Central memory CD4-positive, alpha-beta T cell (primary cell): Measurements from ENCODE around the gene SLC39A11.
"Not testable (repeated sequence)": the region's sequence is repeated elsewhere in the genome, so short reads cannot be mapped to it uniquely, and the experiment has no call there.

Source experiments
- DNase-seq: peaks from one replicate; pipeline ENCODE4 v3.0.0; 2022

The SLC39A11 gene

DNA sequence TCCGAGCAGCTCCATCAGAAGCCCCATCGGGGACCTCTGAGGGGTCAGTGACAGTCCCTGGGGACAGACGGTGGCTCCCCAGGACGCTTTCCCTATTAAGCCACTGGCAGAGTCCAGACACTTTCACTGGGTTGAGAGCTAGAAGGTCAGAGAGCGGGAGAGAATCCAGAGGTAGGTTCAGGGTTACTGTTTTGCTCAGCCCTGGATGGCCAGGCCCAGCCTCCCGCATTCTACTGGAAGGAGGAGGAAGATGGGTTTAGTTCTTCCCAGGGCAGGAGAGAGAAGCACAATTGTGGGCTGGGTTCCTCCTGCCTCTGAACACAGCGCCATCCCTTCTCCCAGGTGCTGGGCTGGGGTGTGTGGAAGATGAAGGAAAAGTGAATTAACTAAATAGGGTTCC, 452.8 kb downstream of the SLC39A11 start:
- DNase-seq = no peak

DNA sequence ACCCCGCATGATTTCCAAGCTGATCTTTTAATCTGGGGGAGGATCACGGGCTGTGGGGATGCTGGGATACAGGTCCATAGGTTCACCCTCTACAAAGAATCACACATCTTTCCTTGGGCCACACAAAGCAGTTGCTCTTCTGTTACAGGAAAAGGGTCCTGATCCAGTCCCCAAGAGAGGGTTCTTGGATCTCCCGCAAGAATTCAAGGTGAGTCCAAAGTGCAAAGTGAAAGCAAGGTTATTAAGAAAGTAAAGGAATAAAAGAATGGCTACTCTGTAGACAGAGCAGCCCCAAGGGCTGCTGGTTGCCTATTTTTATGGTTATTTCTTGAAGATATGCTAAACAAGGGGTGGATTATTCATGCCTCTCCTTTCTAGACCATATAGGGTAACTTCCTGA, 453.6 kb downstream of the SLC39A11 start:
- not testable (repeated sequence) for DNase-seq

DNA sequence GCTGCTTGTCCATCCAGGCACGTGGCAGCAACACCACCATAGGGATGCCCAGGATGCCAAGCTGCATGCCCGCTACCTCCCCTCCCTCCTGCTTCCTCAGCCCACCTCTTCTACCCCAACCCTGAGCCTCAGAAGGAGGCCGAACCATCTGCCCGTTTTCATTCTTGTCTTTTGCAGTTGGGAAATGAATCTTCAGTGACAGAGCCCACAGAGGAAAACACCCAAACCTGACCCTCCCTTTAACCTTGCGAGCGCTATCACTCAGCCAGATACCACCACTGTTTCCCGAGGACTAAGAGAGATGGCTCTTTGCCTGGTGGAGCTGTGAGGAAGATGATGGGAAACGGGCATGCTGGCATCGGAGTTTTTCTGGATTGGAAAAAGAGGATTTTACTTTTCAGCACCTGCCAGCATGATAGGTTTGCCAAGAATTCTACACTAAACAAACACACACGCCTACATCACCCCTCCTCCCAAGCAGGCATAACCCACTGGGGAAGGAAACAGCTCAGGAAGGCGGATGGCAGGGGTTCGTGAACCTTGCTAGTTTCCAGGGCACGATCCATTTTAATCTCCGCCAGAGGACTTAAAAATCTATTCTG, 457.4 kb downstream of the SLC39A11 start:
- DNase-seq = no peak

DNA sequence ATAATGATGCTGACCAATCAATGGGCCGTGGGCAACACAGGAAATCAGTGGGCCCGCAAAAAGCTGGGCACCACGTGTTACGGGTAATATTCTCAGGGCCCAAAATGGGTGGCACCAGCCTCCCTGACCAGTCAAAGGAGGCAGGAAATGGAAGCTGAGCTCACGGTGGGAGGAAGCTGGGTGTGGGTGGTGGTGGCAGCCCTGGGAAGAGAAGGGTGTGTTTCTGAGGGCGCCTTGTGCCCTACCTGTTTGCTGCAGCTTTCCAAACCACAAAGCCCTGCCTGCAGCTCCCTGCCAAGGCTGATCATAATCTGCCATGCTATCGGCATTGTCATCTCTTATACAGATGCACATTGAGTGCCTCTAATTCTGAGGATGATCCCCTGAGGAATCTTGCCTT, 457.9 kb downstream of the SLC39A11 start:
- peak; percentile 12 for DNase-seq

DNA sequence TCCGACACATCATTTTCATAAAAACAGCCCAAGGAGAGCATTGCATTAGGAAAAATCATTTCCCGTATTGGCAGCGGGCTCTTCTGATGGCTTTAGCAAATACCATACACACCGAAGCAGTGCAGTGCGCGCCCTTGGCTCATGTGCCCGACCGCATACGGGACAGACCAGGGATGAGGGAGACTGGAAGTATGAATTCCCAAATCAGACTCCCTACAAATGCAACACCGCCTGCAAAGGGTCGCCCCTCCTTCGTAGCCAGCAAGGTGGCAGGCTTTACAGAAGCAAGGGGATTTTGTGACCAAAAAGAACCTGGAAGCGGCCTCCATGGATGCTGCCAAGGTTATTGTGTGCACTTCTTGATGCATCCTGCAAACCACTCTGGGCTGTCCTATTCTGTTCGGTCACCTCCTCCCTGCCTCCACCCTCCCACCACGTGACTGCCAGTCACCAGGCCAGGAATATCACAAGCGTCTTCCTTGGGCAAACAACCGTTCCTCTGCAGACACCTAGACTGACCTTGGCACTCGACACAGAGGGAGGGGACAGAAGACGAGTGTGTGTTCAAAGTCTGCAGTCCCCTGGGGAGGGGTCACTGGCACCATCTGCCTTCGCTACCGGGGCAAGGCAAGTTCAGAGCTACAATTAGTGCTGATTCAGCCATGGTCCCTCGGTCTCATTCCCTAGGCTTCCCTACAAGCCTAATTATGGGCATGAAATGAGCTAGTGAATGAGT, 460.4 kb downstream of the SLC39A11 start:
- DNase-seq = no peak

DNA sequence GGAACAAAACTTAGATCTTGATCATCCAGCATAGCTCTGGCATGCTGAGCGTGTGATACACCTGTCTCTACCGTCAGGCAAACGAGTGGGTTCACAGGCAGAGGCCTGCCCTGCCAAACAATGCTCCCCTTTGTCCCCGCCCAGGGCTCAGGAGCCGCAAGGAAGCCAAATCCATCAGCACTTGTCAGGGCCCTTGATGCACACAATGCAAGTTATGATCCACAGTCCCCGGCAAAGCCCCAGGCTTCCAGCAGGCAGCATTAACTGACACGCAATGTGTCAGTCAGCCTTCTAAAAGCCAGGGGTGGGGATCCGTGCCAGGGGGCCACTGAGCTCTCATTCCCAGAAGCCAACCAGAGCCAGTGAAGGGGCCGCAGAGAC, 460.9 kb downstream of the SLC39A11 start:
- no peak for DNase-seq

DNA sequence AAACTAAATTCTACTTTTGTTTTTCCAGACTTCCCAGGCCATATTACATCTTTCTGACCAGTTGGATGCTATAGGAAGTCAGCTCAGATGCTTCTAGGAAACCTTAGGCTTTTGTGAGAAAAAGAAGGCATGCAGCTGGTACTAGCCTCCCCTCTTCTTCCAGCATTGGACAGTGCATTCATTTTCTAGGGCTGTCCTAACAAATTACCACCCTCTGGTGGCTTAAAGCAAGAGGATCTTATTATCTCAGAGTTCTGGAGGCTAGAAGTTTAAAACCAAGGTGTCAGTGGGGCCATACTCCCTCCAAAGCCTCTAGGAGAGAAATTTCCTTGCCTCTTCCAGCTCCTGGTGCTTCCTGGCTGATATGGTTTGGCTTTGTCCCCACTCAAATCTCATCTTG, 467.8 kb downstream of the SLC39A11 start:
- DNase-seq = no peak

DNA sequence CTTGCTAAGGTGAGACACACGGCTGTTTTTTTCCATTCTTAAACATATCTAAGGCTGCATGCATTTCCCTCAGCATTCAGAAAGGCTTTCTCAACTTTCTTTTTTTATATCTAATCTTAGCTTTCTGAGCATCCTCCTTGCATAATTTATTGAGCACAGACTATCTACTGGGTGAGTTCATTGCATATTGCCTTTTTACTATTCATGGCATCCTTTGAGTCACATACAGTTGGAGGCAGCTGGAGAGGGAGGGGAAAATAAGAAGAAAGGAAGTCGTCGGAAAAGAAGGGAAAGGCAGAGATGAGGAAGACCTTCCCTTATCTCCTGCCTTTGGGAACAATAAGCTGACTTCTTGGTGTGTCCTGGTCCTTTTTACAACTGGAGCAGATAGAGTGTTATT, 468.3 kb downstream of the SLC39A11 start:
- no peak for DNase-seq

DNA sequence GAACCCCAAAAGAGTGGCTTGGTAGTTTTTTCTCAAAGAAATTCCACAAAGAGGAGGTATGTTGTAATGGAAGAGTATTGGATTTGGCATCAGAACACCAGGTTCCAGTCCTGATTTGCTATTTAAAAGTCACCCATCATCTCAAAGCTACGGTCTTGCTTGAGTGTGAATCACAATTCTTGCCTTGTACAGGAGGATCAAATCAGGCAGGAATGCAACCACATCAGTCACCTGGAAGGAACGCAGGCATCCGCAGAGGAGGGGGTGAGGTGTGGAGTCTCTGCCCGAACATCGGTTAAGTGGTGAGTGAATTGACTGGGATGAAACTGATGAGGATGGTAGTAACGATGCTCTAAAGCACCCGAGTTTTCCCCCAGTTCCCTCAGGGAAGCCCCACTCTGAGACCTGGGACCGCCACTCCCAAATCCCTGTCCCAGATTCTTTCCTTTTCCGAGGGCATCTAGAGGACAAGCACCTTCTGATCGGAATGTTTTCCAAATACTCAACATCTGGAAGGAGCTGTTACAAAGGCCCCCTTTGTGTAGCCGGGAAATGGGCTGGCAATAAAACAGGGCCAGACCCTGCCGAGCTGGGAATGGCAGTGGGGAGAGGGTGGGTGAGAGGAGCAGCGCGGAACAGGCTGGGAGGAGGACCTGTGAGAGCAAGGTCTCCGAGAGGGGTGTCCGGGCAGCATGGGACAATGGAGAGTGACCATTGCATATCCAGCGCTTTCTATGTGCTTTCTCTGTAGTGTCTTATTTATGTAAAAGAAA, 469.6 kb downstream of the SLC39A11 start:
- DNase-seq = no peak

DNA sequence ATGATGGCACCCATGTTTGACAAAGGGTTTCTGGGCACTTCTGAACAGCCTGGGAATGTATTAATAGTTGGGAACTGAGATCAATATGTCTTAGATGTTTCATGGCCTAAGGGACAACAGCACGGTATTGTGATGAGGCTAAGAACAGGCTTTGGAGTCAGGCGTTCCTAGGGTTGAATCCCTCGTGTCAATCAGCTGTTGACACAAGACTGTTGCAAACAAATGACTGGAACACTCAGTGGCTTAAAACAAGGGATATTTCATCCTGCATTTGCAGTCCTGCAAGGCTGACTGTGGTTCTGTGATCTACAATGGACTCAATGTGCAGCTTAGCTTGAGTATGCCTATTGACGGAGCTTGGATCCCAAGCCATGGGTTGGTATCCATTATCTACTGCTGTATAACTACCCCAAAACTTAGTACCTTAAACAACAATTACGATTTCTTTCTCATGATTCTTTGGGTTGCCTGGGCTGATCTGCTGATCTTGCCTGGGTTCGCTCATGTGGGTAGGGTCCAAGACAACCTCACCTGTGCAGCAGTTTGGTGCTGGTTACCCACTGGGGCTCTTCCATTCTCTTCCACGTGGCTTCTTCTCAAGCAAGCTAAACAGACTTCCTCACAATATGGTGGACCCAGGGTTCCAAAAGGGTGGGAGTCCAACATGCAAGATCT, 472.4 kb downstream of the SLC39A11 start:
- DNase-seq = no peak

DNA sequence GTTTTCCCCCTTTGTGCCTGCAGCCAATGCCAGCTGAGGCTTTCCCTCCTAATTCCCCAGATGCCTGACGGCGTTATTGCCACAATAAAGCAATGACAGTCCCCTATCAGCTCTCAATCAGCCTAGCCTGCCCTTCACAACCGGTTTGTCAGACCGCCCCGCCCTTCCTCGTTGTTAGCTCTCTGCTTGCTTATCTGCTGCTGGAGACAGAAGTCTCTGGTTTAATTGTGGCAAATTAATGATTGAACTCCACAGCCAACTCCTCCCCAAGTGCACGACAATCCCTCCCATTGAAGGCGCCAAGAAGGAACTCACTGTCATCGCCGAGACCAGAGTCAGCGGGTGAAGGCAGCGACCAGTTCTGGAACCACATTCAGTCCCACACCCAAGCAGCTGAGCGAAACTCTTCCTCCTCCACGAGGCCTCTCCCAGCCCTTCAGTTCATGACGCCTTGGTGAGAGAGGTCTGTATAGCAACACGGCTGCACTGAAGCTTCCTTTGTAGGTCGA, 474.4 kb downstream of the SLC39A11 start:
- DNase-seq = peak; percentile 73

DNA sequence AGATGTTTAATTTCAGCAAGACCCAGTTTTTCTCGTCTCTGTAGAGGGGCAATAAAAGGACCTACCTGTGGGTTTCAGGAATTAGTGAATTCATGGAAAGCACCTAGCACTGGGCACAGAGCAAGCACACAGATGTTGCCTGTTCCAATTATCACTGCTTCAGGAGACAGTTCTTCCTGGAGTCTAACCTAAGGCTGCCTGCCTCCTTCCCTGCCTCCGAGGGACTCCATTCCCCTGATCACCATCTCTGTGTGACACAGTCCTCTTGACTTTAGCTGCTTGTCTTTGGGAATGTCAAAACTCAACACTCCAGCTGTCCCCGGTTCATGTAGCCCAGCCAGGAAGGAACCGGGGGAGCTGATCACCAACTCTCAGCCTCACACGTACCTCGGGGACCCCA, 474.9 kb downstream of the SLC39A11 start:
- DNase-seq = no peak

DNA sequence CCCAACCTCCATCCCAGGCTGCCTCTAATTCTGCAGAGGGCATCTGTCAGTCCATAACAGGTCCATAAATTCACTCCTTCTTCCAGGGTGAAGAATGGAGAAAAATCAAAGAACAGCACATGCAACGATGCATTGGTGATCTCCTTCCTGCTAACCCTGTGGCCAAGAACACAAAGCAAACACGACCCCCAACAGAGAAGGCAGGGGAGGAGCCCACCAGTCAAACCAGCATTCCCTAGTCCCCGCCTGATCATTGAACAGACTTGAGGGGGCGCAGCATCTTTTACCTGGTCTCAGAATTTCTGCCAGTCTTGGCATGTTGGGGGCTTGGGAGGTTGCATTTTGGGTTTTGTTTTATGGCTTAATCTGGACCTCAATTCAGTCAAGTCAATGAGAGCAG, 476.0 kb downstream of the SLC39A11 start:
- no peak for DNase-seq

DNA sequence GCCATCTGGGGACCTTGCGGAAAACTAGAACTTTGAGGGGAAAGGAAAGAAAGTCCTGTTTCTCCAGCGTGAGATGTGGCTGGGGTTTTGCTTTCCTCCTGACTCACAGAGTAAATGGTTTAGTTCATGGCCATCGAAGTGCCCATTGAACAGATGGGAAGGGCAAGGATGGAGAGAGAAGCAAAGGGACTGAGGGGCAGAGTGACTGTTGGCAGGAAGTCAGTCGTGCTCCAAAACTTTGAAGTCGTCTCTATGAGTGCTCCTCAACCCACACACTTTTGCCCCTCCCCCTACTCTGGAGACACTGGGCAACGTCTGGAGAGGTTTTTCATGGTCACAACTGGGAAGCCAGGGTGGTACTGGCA, 476.9 kb downstream of the SLC39A11 start:
- DNase-seq = no peak

DNA sequence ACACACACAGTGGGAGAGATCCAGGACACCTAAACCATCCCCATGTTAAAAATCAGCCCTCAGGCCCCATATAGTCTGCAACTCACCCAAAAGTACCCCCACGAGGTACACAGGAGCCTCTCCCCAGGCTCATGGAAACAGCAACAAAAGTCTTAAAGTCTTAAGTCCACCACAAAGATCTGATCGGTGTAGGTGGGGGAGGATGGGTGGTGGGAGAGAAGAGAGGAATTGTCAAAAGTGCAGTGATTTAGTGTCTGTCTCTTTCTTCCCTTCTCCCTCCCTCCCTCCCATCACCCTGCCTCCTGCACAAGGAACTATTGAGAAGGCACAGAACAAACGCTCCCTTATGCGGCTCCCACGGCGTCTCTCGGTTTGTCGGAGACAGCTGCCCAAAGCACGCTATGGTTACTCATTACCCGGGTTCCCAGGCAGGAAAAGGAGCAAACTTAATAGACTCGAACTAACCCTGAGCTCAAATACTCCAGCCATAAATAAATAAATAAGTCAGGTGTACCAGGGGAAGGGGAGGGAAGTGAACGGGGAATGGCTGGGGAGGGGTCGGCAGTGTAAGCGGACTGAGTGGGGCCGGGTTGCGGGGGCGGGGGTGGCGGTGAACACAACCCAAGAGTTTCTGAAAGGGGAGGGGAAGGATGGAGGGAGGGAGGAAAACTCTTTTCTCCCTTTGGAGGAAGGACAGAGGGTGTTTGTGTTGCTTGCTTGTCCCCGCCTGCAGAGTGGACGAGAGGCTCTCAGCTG, 477.4 kb downstream of the SLC39A11 start:
- no peak for DNase-seq

DNA sequence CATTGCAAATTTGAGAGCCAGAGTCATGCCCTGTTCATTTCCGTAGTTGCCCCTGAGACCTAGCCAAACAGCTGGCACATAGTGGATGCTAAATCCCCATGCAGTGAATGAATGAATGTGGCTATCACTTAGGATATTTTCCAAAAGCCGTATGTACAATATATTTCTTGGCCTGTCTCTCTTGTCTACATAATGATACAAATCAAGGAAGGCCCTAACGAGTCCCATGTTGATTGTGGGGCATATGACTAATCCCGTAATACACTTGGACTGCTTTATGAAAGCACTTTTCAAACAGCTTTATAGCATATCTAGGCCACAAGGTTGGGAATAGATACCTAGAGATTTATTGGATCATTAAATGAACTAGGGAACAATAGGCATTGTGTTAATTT, 478.0 kb downstream of the SLC39A11 start:
- DNase-seq = no peak

DNA sequence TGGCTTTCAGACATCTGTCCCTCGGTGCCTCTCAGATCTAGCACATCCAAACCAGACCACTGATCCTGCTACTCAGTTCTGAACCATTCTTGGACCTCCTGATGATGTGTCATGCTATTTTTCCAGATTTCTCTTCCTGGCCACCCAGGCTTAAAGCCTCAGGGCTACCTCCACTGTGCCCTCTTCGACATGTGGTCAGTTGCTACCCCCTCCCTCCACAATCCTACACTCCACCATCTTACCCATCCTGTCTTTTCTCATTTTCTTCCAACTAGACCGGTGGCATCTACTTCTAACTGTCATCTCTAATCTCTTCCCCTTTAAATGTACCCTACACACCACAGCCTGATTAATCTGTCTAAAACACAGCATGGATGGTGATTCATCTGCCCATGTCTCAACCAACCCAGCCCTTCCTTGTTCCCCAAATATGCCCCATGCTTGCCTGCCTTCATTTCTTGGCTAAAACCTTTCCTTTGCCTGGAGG, 478.6 kb downstream of the SLC39A11 start:
- DNase-seq = no peak

DNA sequence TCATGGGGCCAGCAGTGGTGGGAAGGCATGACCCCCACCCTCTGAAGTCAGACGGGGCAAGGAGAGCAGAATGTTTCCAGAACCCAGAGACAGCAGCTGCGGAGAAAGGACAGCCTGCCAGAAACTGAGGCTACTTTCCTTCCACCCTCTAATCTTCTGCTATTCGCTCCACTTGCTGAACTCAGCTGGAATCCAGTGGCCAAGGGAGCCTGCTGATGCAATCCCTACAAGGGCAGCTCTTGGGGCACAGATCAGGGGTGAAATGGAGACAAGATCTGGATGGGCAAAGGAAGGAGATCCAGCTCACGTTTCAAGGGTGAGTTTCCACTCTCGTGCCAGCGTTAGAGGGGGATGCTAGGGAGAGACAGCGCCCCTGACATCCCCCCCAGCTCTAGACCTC, 479.1 kb downstream of the SLC39A11 start:
- no peak for DNase-seq

DNA sequence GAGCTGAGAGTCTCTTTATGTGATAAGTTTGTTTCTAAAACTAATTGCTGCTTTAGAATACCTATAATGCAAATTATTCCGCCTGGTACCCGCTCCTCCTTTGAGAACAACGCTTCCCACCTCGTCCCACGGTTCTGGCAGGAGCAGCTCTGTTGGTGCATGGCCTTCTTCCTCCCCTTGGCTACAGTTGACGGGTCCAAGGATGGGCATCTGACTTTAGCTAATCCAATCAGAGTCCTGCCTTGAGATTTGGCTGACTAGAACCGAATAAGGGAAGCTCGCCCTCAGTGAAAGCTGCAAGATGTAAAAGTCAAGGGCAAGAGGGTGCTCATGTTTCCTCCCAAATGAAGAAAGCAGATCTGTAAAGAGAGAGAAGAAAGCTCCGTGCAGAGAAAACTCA, 481.3 kb downstream of the SLC39A11 start:
- no peak for DNase-seq

DNA sequence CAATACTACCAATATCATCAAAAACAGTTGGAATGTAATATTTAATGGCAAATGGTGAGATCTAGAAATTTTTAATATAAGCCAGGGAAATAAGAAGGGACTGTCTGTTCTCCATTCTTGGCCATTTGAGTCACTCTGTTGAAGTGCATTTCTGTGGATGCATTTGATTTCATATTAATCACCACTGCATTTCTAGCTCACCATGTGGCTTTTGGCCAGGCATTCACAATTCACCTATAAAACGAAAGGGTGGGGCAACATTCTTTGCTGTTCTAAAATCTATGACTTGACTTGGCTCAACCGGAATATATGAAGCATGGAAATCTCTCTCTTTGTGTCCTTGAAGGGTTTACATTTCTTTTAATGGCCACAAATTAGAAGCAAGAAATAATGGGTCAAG, 483.0 kb downstream of the SLC39A11 start:
- DNase-seq = no peak

DNA sequence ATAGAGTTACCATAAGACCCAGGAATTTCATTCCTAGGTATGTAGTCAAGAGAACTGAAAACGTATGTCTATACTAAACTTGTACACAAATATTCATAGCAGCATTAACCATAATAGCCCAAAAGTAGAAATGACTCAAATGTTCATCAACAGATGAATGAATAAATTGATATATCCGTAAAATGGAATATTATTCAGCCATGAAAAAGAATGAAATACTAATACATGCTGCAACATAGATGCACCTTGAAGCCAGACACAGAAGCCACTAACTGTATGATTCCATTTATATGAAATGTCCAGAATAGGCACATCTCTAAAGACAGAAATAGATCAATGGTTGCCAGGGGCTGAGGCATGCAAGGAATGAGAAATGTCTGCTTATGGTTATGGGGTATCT, 484.1 kb downstream of the SLC39A11 start:
- no peak for DNase-seq

DNA sequence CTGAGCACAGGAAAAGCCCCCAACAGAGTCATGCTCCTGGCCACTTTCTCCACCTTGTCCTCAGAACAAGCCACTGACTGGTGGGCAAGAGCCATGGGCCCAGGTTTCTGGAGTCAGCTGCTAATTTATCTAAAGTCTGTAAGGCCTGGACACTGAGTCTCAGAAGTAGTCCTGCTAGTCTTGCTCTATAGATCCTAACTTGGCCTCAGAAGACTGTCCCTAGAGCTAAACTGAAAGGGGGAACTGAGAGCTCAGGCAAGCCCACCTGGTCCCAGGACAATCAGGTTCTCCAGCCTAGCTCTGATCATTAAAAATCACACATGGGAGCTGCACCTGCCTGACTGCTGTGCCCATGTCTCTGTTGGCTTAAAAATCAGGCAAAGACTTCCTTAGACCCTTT, 485.8 kb downstream of the SLC39A11 start:
- DNase-seq = no peak

DNA sequence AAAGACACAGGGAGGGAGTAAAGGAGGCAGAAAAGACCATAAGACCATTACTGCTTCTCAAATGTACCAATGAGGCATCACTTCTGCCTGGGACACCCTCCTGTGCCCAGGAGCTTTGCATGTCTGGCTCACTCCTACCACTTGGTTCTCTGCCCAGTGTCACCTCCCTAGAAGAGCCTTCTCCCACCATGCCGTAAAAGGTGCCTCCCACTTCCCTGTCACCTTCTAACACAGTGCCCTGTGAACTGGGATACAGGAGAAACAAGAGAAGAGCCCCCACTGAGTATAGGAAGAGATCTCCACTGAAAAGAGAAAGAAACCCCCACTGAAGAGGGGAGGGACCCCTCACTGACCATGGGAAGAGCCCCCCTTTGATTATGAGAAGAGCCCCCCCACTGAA, 486.9 kb downstream of the SLC39A11 start:
- no peak for DNase-seq
